ENCODE results near the gene POLR1A.

POLR1A gene

DNA sequence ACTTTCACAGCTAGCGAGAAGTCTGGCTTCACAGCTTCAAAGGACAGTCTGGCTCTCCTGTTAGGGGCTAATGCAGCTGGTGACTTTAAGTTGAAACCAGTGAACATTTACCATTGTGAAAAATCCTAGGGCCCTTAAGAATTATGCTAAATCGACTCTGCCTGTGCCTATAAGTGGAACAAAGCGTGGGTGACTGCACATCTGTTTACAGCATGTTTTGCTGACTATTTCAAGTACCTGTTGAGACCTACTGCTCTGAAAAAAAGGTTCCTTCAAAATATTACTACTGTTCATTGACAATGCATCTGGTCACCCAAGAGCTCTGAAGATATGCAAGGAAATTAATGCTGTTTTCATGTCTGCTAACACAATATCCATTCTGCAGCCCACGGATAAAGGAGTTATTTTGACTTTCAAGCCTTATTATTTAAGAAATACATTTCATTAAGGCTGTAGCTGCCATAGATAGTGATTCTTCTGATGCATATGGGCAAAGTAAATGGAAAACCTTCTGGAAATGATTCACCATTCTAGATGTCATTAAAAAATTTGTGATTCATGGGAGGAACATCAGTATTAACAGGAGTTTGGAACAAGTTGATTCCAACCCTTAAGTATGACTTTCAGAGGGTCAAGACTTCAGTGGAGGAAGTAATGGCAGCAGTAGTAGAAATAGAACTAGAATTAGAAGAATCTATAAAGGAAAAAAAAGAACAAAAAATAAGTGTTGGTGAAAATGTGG lies 48.9 kb downstream of the POLR1A start:
- DNase-seq: no peak

GRCh38 chr2:86055314-86055713 lies 50.4 kb downstream of the POLR1A start:
- DNase-seq: no peak

DNA sequence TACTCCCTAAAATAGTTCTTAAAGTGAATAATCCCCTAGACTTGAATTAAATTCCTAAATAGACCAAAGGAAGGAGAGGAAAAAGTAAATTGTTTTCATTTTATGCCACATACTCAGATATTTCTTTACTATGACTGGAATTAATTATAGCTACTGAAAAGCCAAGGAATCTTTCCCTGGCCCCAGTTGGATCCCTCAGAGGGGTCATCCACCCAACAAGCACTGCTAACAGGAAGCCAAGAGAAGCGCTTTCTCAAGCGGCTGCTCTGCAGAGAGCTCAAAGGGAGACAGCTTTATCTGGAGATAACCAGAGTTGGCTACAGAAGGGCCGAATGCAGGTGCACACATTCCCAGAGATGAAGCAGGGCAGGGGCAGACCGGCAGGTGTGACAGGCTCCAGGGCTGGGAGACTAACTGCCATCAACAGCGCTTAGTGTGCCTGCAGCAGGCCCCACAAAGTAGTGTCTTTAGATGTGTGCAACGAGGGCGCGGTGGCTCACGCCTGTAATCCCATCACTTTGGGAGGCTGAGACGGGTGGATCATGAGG lies 51.1 kb downstream of the POLR1A start:
- no peak for DNase-seq

DNA sequence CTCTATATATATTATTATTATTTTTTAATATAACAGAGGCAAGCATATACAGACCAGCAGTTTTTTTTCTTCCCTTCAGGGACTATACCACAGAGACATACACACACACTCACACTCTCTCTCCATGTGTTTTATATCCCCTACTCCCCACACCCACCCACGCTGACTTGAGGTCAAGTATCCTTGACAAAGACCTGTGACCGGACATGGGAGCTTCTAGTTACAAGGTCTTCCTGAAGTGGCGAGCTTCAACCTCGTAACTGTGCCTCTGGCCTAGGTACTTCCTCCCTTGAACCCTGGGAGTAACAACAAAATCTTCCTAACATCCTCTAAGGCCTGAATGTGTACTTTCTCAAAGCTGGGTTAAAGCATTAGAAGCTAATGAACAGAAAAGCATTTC lies 52.5 kb downstream of the POLR1A start:
- no peak for DNase-seq

DNA sequence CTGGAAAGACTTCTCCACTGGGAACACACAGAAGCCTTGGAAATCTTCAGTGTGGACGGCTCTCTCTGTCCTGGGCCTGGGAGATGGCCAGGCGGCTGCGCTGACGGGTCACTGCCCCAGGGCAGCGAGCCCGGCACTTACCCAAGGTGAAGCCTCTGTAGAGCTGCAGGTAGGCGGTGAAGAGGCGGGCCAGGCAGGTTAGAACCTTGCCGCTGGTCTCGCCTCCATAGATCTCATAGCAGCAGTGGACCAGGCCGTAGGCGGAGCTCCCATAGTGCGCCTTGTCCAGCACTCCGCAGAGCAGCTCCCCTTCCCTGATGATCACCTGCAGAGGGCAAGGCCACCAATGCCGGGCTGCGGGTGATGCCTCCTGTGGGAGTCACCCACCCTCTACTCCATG lies 53.0 kb downstream of the POLR1A start:
- DNase-seq: no peak

DNA sequence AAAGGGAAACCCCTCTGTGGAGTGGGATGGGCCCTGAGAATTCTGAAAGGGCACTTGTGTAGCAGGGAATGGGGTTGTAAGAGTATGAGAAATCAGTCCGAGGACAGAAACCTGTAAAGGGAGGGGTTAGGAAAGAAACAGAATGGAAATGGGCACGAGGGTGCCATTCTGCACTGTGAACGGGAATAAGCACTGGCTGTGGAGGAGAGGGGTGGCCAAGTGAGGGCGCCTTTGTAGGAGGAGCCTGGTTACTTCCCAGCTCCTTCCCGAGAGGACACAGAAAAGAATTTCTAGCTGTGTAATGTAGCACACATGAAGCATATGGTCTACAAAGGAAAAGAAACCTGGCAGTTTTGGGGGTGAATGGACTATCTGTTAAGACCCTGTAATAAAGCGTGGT lies 53.4 kb downstream of the POLR1A start:
- no peak for DNase-seq

DNA sequence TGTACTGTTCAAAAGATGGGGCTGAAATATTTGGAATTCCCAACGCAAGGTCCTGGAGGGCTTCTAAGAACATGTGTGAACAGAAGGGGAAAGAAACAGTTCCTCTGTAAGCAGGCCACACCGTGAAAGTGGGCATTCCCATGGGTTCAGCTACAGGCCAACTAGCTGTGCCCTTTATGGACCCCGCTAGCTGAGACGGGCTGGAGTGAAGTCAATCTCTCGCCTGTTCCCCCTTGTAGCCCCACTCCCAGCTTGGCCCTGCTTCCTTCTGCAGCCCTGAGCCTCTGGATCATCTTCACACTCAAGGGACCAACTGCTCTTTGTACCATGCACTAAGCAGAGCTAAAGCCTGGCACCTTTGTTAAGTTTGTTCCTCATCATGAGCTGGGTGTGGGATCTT lies 55.4 kb downstream of the POLR1A start:
- DNase-seq: no peak

DNA sequence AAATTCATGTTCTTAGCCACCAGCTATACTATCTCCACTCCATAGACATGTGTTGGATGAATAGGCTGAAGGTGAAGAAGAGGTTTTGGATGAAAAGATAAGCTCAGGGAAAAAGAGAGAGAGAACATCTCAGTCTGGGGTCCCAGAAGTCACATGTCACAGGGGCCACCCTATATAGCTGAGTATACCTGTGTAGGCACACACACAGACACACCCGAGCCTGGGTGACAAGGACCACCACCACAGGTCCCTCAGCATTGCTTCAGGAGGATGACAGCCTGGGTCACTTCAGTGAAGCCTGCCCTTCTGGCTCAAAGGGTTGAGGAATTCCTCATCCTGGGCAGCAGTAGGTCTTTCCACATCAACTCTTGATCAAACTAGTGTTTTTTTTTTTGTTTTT lies 56.2 kb downstream of the POLR1A start:
- no peak for DNase-seq

DNA sequence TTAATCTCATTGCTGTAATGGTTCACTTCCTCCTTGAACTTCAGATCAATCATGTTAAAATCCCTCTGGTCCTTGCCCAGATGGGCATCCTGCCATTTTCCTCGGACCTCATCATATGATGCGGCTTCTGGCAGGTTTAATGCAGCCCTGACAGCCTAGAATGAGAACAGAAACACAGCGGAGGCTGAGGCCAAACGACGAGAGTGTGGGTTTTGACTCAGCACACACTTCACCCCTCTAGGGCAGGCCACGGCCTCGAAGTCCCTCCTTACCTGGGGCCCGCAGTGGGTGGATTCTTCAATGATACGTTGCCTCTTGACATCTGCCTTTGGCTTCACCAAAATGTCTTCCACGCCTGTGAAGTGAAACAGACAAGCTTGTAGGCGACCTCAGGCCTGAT lies 56.8 kb downstream of the POLR1A start:
- DNase-seq: no peak

DNA sequence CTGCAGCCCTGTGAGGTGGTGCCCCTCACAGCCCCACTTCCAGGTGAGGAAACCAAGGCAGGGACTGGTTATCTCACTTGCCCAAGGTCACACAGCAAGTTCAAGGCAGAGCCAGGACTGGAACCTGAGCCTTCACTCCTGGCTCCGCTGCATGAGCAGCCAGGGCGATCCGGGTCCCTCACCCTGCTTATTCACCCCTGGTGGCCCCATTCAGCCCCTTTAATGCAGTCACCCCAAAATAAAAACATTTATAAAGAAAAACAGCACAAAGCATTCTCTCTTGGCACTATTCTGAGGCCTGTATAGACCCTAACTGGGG lies 57.3 kb downstream of the POLR1A start:
- no peak for DNase-seq

DNA sequence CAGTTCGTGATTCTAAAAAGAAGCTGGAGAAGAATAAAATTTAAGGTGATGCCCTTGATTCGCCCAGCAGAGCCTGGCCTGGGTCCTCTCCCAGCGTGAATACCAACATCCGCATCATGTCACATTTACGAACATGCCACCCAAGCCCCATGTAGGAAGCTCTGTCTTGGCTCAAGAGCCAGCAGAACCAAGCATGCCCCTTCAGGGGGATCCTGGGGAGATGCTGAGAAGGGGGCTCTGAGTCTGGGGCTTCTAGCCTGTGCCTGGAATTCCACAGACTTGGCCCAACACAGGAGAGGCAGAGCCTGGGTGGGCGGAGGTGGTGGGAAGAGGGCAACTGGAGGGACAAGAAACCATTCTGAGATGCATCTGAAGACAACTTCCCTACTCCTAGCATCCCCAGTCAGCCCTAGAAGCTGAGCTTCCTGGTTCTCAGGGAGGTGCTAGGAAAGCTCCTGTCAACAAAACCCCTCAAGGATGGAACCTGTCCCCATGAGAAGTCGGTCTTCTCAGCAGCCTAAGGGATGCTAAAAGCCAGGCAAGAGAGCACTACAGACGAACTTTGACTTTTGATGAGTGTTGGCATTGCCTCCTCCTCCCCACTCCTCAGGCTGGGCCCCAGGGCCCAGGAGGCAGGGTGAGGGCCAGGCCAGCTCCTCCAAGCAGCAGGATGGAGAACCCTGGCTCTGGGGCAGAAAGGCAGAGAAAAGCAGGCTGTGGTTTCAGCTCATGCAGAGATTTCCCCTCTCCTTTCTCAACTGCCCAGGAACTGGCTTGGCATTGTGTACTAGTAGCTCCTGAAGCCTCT lies 57.9 kb downstream of the POLR1A start:
- DNase-seq: no peak

DNA sequence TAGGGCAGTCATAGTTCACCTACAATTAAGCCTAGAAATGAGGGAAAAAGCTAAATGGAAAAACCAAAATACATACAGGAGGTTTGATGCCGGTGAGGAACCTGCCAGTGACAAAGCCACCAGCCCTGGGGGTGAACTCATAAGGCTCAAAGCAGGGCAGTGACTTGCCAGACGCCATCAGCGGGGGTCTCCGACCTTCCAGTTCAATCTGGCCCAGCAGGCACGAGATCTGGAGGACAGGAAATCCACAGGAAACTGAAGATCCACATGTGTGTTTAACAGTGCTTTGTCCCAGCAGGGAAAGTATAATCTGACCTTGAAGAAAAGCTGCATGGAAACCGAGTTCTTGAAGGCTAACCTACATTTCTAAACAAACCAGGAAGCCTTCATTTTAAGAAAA lies 60.1 kb downstream of the POLR1A start:
- DNase-seq: no peak

DNA sequence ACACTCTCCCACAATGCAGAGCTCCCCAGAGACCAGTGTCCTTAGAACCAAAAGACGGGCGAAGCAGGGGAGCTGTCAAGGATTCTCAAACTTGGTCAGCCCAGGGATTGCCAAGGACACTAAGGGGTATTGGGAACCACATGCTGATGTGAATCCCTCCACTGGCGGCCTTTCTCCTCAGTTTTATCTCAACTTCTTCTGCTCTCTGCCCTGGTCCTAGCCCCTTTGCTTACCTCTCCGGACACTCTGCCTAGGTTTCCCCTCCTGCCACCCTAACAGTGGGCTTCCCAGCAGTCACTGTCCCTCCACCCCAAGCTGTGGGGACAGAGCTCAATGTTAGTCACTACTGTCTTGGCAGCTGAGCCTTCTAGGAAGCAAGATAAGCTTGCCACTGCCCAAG lies 61.1 kb downstream of the POLR1A start:
- DNase-seq: no peak

GRCh38 chr2:86044045-86044444 lies 61.6 kb downstream of the POLR1A start:
- no peak for DNase-seq

DNA sequence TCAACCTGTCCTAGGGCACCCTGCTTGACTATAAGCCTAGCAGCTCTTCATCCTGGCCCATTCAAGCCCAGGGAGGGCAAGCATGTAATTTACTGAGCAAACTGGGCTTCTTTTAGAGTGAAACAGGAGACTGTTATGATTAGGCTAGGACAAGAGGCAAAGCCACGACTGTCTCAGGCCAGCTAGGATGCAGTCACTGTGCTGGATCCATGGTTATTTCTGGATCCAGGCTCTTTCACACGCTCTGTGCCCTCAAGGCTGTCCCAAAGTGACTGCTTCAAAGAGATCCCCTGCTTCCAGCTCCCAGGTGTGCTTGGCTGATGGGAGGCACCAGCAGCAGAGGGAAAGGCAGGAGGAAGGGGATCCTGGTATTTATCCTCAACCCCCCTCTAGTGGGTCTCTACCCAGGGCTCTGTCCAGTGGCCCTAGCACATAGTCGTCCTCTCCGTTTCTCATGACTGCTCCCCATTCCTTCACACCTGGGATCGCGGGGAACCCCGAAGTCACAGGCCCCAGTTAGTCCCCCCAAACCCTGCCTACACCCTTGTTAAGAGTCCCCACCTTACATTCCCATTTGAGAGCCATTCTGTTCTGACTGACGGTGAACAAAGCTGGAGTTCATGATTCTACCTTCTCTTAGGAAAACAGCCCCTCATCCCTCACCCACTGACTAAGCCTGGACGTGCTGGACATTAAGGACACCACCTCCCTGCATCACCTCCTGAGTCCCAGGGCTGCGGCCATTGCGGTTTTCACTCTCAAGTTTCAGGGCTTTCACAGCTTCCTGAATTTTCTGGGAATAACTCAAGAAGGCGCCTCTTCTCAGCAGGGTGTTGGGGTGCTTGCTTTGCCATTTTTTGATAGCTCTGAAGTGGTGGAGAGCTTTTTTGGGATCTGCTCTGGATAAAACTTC lies 63.2 kb downstream of the POLR1A start:
- no peak for DNase-seq

DNA sequence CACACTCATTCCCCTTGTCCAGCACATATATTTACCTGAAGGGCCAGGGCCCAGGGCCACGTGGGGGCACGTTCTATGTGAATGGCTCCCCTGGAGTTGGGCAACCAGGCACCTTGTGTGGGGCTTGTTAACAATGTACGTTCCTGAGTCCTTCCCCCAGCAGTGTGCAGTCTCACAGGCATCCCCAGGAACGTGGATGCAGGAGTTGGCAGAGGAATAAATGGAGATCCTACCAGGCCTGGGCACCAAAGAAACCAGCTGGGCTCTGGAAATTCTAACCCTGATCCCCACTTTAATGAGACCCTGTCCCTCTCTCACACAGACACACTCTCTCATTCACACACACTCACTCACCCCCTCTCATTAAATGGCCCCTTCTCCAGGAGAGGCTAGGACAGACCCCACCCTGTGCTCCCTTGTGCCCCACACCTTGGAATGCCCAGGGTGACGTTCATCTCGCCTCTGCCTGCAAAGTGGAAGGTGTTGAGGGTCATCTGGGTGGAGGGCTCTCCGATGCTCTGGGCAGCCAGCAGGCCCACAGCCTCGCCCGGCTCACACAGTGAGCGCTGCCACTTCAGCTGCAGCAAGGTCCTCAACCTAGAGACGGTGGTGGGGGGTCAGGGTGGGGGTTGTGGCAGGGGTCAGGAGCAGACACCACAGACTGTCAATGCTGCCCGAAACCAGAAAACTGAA lies 65.6 kb downstream of the POLR1A start:
- no peak for DNase-seq

- DNase-seq: no peak
Measured at GRCh38 chr2:86039178-86039962, 66.3 kb downstream of the POLR1A start.

DNA sequence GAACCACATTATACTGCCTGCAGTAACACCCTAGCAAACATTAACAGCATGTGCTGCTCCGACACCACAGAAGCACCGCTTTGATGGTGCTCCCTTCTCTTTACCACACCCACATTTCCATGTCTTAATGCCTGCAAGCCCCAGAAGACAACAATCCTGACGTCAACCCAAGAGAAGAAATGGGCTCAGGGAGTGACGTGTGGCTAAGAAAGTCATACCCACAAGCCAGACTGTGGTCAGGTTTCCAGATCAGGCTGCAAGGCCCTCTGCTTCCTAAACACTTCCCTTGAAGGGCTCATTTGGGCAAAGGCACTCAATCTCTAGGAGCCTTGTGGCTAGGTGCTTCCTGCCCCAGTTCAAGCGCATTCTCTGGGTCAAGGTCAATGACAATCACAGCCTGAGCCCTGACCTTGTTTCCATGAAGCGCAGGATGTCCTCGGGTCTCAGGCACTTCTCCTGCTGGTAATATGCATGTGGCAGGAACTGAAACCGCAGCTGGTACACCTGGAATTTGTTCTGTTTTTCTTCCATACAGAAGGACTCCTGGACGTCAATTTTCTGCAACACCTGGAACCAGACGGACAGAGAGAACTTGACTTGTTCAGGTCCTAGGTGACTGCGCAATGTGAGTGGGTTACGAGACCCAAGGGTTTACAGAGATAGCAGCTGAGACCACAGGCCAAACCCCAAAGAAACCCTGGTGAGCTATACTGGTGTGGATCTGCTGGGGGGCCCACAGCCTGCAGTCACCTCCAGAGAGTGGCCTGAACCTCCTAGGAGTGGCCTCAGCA lies 67.2 kb downstream of the POLR1A start:
- DNase-seq: peak; percentile 6 to 66

DNA sequence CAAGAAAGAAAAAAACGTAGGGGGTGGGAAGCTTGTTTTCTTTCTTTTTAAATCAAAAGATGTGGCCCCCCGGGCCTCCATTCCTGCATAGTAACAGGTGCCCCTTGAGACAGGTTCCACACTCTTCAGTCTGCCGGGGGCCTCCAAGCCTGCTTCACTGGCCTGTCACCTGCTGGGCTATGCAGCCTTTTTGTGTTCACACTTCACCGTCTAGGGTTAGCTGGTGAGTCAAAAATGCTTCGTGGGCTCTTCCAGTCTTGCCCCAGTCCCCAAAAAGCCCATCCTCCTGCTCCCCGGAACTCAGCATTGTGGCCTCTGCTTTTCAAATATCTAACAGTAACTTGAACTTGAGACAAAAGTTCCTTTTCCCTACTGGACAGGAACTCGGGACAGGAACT lies 67.9 kb downstream of the POLR1A start:
- DNase-seq: no peak

DNA sequence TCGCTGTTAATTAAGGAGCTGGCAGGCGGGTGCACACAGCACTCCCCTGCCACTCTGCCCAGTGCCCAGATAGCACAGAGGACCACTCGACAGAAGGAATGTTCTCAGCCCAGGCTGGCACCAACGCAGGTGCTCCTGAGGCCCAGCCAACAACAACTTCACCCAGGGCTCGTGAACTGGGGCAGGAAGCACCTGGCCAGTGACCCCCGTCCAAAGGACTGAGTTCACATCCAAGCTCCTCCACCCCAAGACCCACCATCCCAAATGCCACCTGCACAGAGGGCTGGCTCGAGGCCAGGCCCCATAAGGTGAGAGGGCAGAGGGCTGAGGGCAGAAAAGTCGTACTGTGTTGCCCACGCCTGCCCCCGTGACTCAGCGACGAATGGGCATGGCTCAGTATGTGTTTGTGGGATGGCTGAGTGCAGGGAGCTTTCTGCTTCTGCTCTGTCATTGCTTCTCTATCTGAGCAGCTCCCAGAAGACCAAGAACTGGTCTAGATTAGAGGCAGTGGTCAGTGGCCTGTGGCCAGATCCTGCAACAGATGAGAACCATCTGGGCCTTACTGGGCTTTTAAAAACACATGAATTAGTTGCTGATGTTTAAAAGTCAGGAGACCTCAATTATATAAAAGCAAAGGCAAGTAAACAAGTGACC lies 68.4 kb downstream of the POLR1A start:
- peak; percentile 13 to 16 for DNase-seq
